HCEC 1CT (cell line): Measurements from ENCODE around the gene IL7R.
"Not testable (repeated sequence)": the region's sequence is repeated elsewhere in the genome, so short reads cannot be mapped to it uniquely, and the experiment has no call there.

ENCODE experiments used
- DNase-seq: peaks from one replicate; pipeline ENCODE4 v3.0.0-alpha.2; 2017

Gene IL7R

GRCh38 chr5:35842856-35843255 lies 13.8 kb upstream of the IL7R start:
- no peak for DNase-seq

- DNase-seq, result not testable (repeated sequence)
Measured at GRCh38 chr5:35845508-35845907, 11.2 kb upstream of the IL7R start.

- no peak for DNase-seq
Measured at GRCh38 chr5:35847491-35847890, 9.2 kb upstream of the IL7R start.

GRCh38 chr5:35847961-35848360 lies 8.7 kb upstream of the IL7R start:
- no peak for DNase-seq

- DNase-seq, result no peak
Measured at GRCh38 chr5:35849860-35850259, 6.8 kb upstream of the IL7R start.

- DNase-seq, result peak; percentile 11
Measured at GRCh38 chr5:35850967-35851680, 5.6 kb upstream of the IL7R start.

- DNase-seq, result no peak
Measured at GRCh38 chr5:35852084-35852734, 4.5 kb upstream of the IL7R start.

GRCh38 chr5:35852773-35853172 lies 3.9 kb upstream of the IL7R start:
- DNase-seq, result no peak

- no peak for DNase-seq
Measured at GRCh38 chr5:35853631-35854030, 3.1 kb upstream of the IL7R start.

- DNase-seq, result no peak
Measured at GRCh38 chr5:35854248-35854647, 2.4 kb upstream of the IL7R start.

- DNase-seq, result no peak
Measured at GRCh38 chr5:35855187-35855586, 1.5 kb upstream of the IL7R start.

- not testable (repeated sequence) for DNase-seq
Measured at GRCh38 chr5:35856186-35856764, 416 bp upstream of the IL7R start.

- peak; percentile 92 for DNase-seq
Measured at GRCh38 chr5:35857606-35858205, 1.0 kb downstream of the IL7R start.

- peak; percentile 10 for DNase-seq
Measured at GRCh38 chr5:35859101-35859661, 2.5 kb downstream of the IL7R start.

- DNase-seq, result no peak
Measured at GRCh38 chr5:35860686-35861085, 4.0 kb downstream of the IL7R start.

- no peak for DNase-seq
Measured at GRCh38 chr5:35861718-35862117, 5.0 kb downstream of the IL7R start.

GRCh38 chr5:35862126-35862525 lies 5.4 kb downstream of the IL7R start:
- DNase-seq, result no peak

- DNase-seq, result no peak
Measured at GRCh38 chr5:35863159-35863558, 6.5 kb downstream of the IL7R start.

- DNase-seq, result no peak
Measured at GRCh38 chr5:35867998-35868397, 11.3 kb downstream of the IL7R start.

- no peak for DNase-seq
Measured at GRCh38 chr5:35869685-35870277, 13.1 kb downstream of the IL7R start.

GRCh38 chr5:35870605-35871004 lies 13.9 kb downstream of the IL7R start:
- no peak for DNase-seq

GRCh38 chr5:35876454-35876853 lies 19.8 kb downstream of the IL7R start:
- peak; percentile 46 for DNase-seq

- DNase-seq, result peak; percentile 56
Measured at GRCh38 chr5:35876922-35877321, 20.2 kb downstream of the IL7R start.
